ENCODE data around the gene SLC18B1. TPM values are rescaled to one million over a fixed set of nuclear protein-coding genes. Genes with fewer than 3 reads are reported as not detected.
A peak's percentile ranks its signal among the peaks of the same experiment; 100 is the strongest.

The SLC18B1 gene
- total and polyA plus RNA-seq, 2 of the 13 experiments (the other 11 are each of a cell fraction or from before 2014, with no cell fraction given): 11.4 to 13.8 TPM

DNA sequence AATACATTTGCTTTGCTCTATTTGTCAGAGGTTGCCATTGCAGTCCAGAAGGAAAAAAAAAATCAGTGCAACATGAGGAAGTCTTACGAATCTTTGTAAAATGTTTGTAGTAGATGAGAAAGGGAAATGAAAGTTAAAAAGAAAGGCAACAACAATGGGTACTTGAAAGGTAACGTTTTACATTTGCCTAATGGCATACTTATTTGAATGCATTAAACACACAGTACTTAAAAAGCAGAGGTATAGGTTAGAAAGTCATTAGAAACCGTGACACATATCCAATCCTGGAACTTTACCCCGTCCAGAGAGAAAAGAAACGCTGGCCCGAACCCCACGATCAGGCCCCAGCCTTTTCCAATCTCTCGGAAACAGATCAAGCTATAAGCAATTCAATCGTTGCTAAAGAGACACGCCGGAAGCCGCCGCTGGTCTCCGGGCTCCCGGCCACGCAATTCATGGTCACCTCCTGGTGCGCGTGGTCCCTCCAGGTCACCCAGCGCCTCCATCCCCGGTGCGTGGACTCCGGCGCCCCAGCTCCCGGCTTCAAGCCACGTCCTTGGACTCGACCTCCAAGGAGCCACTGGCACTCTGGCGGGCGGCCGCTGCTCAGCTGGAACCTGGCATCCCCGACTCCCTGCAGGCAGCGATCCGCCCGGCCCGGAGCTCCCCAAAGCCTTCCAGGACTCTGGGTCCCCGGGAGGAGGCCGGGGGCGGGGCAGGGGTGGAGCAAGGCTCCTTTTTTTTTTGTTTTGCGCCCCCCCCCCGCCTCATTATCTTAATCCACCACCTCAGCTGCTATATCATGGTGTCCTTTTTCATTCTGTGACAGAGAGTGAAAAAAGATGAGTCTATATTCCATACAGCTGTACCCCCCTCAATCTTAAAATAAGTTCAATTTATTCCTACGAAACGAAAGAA lies at the start of gene SLC18B1 (continued):
- TF ChIP-seq, protein P1, sequence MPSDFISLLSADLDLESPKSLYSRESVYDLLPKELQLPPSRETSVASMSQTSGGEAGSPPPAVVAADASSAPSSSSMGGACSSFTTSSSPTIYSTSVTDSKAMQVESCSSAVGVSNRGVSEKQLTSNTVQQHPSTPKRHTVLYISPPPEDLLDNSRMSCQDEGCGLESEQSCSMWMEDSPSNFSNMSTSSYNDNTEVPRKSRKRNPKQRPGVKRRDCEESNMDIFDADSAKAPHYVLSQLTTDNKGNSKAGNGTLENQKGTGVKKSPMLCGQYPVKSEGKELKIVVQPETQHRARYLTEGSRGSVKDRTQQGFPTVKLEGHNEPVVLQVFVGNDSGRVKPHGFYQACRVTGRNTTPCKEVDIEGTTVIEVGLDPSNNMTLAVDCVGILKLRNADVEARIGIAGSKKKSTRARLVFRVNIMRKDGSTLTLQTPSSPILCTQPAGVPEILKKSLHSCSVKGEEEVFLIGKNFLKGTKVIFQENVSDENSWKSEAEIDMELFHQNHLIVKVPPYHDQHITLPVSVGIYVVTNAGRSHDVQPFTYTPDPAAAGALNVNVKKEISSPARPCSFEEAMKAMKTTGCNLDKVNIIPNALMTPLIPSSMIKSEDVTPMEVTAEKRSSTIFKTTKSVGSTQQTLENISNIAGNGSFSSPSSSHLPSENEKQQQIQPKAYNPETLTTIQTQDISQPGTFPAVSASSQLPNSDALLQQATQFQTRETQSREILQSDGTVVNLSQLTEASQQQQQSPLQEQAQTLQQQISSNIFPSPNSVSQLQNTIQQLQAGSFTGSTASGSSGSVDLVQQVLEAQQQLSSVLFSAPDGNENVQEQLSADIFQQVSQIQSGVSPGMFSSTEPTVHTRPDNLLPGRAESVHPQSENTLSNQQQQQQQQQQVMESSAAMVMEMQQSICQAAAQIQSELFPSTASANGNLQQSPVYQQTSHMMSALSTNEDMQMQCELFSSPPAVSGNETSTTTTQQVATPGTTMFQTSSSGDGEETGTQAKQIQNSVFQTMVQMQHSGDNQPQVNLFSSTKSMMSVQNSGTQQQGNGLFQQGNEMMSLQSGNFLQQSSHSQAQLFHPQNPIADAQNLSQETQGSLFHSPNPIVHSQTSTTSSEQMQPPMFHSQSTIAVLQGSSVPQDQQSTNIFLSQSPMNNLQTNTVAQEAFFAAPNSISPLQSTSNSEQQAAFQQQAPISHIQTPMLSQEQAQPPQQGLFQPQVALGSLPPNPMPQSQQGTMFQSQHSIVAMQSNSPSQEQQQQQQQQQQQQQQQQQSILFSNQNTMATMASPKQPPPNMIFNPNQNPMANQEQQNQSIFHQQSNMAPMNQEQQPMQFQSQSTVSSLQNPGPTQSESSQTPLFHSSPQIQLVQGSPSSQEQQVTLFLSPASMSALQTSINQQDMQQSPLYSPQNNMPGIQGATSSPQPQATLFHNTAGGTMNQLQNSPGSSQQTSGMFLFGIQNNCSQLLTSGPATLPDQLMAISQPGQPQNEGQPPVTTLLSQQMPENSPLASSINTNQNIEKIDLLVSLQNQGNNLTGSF (CRISPR knock-in tag; IDR thresholded peaks at IDR 0.05): no peak
- TF ChIP-seq PTBP1 (IDR thresholded peaks at IDR 0.05; ENCODE audit: low read depth, low read length, poor library complexity, severe bottlenecking): no peak
- 0 out of 2 replicates have a peak, but pooled peaks have one; percentile 18 for TF ChIP-seq ZNF263 (CRISPR knock-in tag; IDR thresholded peaks at IDR 0.05)
- TF ChIP-seq IKZF4 (CRISPR knock-in tag; IDR thresholded peaks at IDR 0.05; ENCODE audit: borderline replicate concordance, low read depth, not compliant biosample characterization): peak; percentile 54
- no peak for TF ChIP-seq ZSCAN20 (CRISPR knock-in tag; IDR thresholded peaks at IDR 0.05; ENCODE audit: borderline replicate concordance)
- TF ChIP-seq MXD4 (CRISPR knock-in tag; IDR thresholded peaks at IDR 0.05): peak; percentile 72
- TF ChIP-seq, protein P2, sequence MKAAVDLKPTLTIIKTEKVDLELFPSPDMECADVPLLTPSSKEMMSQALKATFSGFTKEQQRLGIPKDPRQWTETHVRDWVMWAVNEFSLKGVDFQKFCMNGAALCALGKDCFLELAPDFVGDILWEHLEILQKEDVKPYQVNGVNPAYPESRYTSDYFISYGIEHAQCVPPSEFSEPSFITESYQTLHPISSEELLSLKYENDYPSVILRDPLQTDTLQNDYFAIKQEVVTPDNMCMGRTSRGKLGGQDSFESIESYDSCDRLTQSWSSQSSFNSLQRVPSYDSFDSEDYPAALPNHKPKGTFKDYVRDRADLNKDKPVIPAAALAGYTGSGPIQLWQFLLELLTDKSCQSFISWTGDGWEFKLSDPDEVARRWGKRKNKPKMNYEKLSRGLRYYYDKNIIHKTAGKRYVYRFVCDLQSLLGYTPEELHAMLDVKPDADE (CRISPR knock-in tag; IDR thresholded peaks at IDR 0.05): no peak
- TF ChIP-seq, protein P3, sequence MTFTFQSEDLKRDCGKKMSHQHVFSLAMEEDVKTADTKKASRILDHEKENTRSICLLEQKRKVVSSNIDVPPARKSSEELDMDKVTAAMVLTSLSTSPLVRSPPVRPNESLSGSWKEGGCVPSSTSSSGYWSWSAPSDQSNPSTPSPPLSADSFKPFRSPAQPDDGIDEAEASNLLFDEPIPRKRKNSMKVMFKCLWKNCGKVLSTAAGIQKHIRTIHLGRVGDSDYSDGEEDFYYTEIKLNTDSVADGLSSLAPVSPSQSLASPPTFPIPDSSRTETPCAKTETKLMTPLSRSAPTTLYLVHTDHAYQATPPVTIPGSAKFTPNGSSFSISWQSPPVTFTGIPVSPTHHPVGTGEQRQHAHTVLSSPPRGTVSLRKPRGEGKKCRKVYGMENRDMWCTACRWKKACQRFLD (CRISPR knock-in tag; IDR thresholded peaks at IDR 0.05; ENCODE audit: borderline replicate concordance): 0 out of 2 replicates have a peak, but pooled peaks have one; percentile 4
- 0 out of 2 replicates have a peak, but pooled peaks have one; percentile 17 for TF ChIP-seq ZSCAN31 (CRISPR knock-in tag; IDR thresholded peaks at IDR 0.05; ENCODE audit: low read depth)
- TF ChIP-seq FIP1L1 (IDR thresholded peaks at IDR 0.05; ENCODE audit: borderline replicate concordance, insufficient read depth, low read depth, low read length): no peak
- no peak for TF ChIP-seq ATAD3A (CRISPR knock-in tag; IDR thresholded peaks at IDR 0.05)
- peak; percentile 79 for TF ChIP-seq KMT2A (CRISPR knock-in tag; IDR thresholded peaks at IDR 0.05)
- TF ChIP-seq SPEN (CRISPR knock-in tag; IDR thresholded peaks at IDR 0.05; ENCODE audit: low read depth): peak; percentile 69; the same call in 1 of the 2 replicates
- no peak for TF ChIP-seq ZNF24 (IDR thresholded peaks at IDR 0.05)
- no peak for TF ChIP-seq ZNF337 (CRISPR knock-in tag; IDR thresholded peaks at IDR 0.05; ENCODE audit: borderline replicate concordance, low read depth)
- TF ChIP-seq MAZ (IDR thresholded peaks at IDR 0.05; ENCODE audit: borderline replicate concordance, low read depth, low read length): no peak
- TF ChIP-seq MAZ (CRISPR knock-in tag; IDR thresholded peaks at IDR 0.05; ENCODE audit: low read depth): peak; percentile 39; the same call in 1 of the 2 replicates
- peak; percentile 69; the same call in 1 of the 2 replicates for TF ChIP-seq KAT7 (CRISPR knock-in tag; IDR thresholded peaks at IDR 0.05; ENCODE audit: borderline replicate concordance)
- TF ChIP-seq POLR2G (IDR thresholded peaks at IDR 0.05; ENCODE audit: low read depth, low read length): peak; percentile 80; the same call in 1 of the 2 replicates
- TF ChIP-seq NFKB2 (CRISPR knock-in tag; IDR thresholded peaks at IDR 0.05; ENCODE audit: borderline replicate concordance): peak; percentile 82; the same call in 1 of the 2 replicates
- no peak for TF ChIP-seq CC2D1A (CRISPR knock-in tag; IDR thresholded peaks at IDR 0.05)

All from HepG2 (cell line).